ENCODE data around the gene GAS2L2. TPM values are rescaled to one million over a fixed set of nuclear protein-coding genes. Genes with fewer than 3 reads are reported as not detected.

GAS2L2 gene
- total RNA-seq, 3 donors from 2014 or later, result 0.29 to 0.33 (median 0.32) TPM

- Histone ChIP-seq H3K4me3 (no peak overlapping the region), H3K27ac (no peak overlapping the region), H3K4me1 (no peaks in the 10 kb centered on the region), H3K9me3 (no peaks in the 10 kb centered on the region), H3K27me3 (no peaks in the 10 kb centered on the region), H3K36me3 (no peaks in the 10 kb centered on the region)
- no peak for DNase-seq (ENCODE audit: low spot score in 2 of 2)
- intact Hi-C loops (cut with DNase I; ENCODE audit: low total_unique reads), result no loop called here
- no peak for TF ChIP-seq POLR2A (IDR thresholded peaks at IDR 0.05)
- TF ChIP-seq POLR2AphosphoS5 (IDR thresholded peaks at IDR 0.05), result no peak
- TF ChIP-seq CTCF (IDR thresholded peaks at IDR 0.05), result no peak
Measured at GRCh38 chr17:35778641-35779196, 25.7 kb upstream of the GAS2L2 start.

- DNase-seq (ENCODE audit: low spot score in 2 of 2), result no peak
- Histone ChIP-seq H3K27me3 (no peaks in the 10 kb centered on the region), H3K36me3 (no peaks in the 10 kb centered on the region), H3K4me3 (no peak overlapping the region), H3K4me1 (no peaks in the 10 kb centered on the region), H3K9me3 (no peaks in the 10 kb centered on the region), H3K27ac (no peak overlapping the region)
- TF ChIP-seq CTCF (IDR thresholded peaks at IDR 0.05) (no peak), POLR2AphosphoS5 (IDR thresholded peaks at IDR 0.05) (no peak), POLR2A (IDR thresholded peaks at IDR 0.05) (no peak)
- intact Hi-C loops (cut with DNase I; ENCODE audit: low total_unique reads), result no loop called here
Measured at GRCh38 chr17:35775583-35775982, 22.5 kb upstream of the GAS2L2 start.

- H3K9me3 ChIP-seq, result no peaks in the 10 kb centered on the region
- no peaks in the 10 kb centered on the region for H3K27me3 ChIP-seq
- H3K36me3 ChIP-seq, result no peaks in the 10 kb centered on the region
- intact Hi-C loops (cut with DNase I; ENCODE audit: low total_unique reads), result no loop called here
- TF ChIP-seq POLR2AphosphoS5 (IDR thresholded peaks at IDR 0.05) (no peak), POLR2A (IDR thresholded peaks at IDR 0.05) (no peak), CTCF (IDR thresholded peaks at IDR 0.05) (no peak)
- no peak for DNase-seq (ENCODE audit: low spot score in 2 of 2)
- no peak overlapping the region for H3K4me3 ChIP-seq
- H3K27ac ChIP-seq, result no peak overlapping the region
- no peaks in the 10 kb centered on the region for H3K4me1 ChIP-seq
Measured at GRCh38 chr17:35775039-35775438, 22.0 kb upstream of the GAS2L2 start.

GRCh38 chr17:35774499-35774898 lies 21.5 kb upstream of the GAS2L2 start:
- Histone ChIP-seq H3K36me3 (no peaks in the 10 kb centered on the region), H3K9me3 (no peaks in the 10 kb centered on the region), H3K27ac (no peak overlapping the region), H3K4me3 (no peak overlapping the region), H3K4me1 (no peaks in the 10 kb centered on the region), H3K27me3 (no peaks in the 10 kb centered on the region)
- intact Hi-C loops (cut with DNase I; ENCODE audit: low total_unique reads), result no loop called here
- no peak for TF ChIP-seq POLR2AphosphoS5 (IDR thresholded peaks at IDR 0.05)
- TF ChIP-seq POLR2A (IDR thresholded peaks at IDR 0.05), result no peak
- TF ChIP-seq CTCF (IDR thresholded peaks at IDR 0.05), result no peak
- no peak for DNase-seq (ENCODE audit: low spot score in 2 of 2)

GRCh38 chr17:35773679-35774425 lies 20.8 kb upstream of the GAS2L2 start:
- no peaks in the 10 kb centered on the region for H3K4me1 ChIP-seq
- no peaks in the 10 kb centered on the region for H3K9me3 ChIP-seq
- no peaks in the 10 kb centered on the region for H3K27me3 ChIP-seq
- DNase-seq (ENCODE audit: low spot score in 2 of 2), result no peak
- intact Hi-C loops (cut with DNase I; ENCODE audit: low total_unique reads), result no loop called here
- no peak overlapping the region for H3K4me3 ChIP-seq
- no peak overlapping the region for H3K27ac ChIP-seq
- TF ChIP-seq POLR2AphosphoS5 (IDR thresholded peaks at IDR 0.05) (no peak), POLR2A (IDR thresholded peaks at IDR 0.05) (no peak), CTCF (IDR thresholded peaks at IDR 0.05) (no peak)
- no peaks in the 10 kb centered on the region for H3K36me3 ChIP-seq

Measured in breast epithelium (tissue), 4 donors.